Testis (tissue), 2 donors: ENCODE data around the gene PDK2.

Experiments
- CTCF ChIP-seq, 3 experiments: fragments of 450-650 bp in 2 of 3; fragments of 200-600 bp in 1 of 3; sonication (generic) in 1 of 3; IDR thresholded peaks; one replicate each; pipeline ENCODE4 v1.5.1; 2016 to 2019; ENCODE audit warnings: antibody characterized with exemption in 3 of 3, mild to moderate bottlenecking in 2 of 3, moderate library complexity in 1 of 3
- POLR2A ChIP-seq: fragments of 450-650 bp; IDR thresholded peaks from one replicate; pipeline ENCODE4 v1.6.1; 2017; ENCODE audit warnings: antibody characterized with exemption, mild to moderate bottlenecking, moderate library complexity

- TF ChIP-seq CTCF (IDR thresholded peaks at IDR 0.05) (peak; percentile 95 to 98 (median 97)), POLR2A (no peak)
These were observed 853 bp upstream of the PDK2 start for GRCh38 chr17:50094243-50094752.
